Measurements from ENCODE around the gene LFNG.

- no peak for TF ChIP-seq ARHGAP35 (CRISPR knock-in tag; IDR thresholded peaks at IDR 0.05; ENCODE audit: borderline replicate concordance)
- TF ChIP-seq CBX2 (IDR thresholded peaks at IDR 0.05; ENCODE audit: low read depth, low read length) = no peak
- TF ChIP-seq CBX2 (CRISPR knock-in tag; IDR thresholded peaks at IDR 0.05; ENCODE audit: low read depth) = no peak
- no peak for TF ChIP-seq FOXK2 (IDR thresholded peaks at IDR 0.05)
- TF ChIP-seq RORA (CRISPR knock-in tag; IDR thresholded peaks at IDR 0.05) = no peak
These were observed 3.9 kb downstream of the LFNG start for GRCh38 chr7:2523461-2523936.

Data from HepG2 (cell line).